MV-4-11 (cell line): Measurements from ENCODE around the gene ELL2.
A peak's percentile ranks its signal among the peaks of the same experiment; 100 is the strongest.
"Not testable (repeated sequence)": the region's sequence is repeated elsewhere in the genome, so short reads cannot be mapped to it uniquely, and the experiment has no call there.

Source experiments
- DNase-seq: peaks from one replicate; lab custom pipeline; 2025; lab: John Stamatoyannopoulos, UW

ELL2 gene

DNA sequence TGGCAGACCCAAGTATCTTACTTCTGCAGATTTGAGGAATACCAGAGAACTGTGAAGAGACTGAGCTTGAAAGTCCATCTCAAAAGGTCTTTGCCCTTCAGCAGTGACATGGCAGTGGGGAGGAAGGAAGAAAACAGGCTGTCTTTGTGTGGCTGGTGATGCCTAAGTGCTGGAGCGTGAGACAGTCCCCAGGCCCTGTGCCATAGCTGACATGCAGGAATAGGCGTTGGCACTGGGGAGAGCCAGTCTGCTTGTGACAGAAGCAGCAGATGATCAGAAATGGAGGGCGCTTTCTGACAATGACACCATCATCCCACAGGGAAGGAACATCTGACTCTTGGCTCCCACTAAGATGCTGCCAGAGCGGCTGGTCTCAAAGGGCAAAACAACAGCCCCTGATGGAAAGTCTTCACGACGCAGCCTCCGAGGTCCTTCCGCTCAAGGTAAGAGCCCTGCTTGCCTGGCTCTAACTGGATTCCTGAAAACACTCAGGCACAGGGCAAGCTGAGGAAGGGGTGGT is 123.6 kb downstream of the ELL2 start:
- DNase-seq, result no peak

- no peak for DNase-seq
Measured at GRCh38 chr5:95837492-95837891, 124.2 kb downstream of the ELL2 start.

- DNase-seq, result not testable (repeated sequence)
Measured at GRCh38 chr5:95836971-95837370, 124.7 kb downstream of the ELL2 start.

DNA sequence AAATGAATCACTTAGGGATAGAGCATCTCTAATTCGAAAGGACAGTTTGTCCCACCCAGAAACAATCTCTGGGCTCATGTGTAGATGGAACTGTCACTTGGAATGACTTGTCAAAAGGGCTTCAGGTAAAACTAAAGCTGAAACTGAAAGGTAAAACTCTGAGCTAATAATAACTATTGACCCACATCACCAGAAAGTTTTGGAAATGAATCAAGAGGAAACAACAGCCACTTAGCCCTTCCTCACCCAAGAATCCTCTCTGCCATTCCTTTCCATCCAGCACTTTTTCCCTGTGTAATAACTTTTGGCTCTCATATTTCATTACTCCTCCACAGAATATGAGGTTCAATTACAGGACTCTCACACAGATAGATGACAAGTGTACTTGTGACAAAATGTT is 125.1 kb downstream of the ELL2 start:
- no peak for DNase-seq

DNA sequence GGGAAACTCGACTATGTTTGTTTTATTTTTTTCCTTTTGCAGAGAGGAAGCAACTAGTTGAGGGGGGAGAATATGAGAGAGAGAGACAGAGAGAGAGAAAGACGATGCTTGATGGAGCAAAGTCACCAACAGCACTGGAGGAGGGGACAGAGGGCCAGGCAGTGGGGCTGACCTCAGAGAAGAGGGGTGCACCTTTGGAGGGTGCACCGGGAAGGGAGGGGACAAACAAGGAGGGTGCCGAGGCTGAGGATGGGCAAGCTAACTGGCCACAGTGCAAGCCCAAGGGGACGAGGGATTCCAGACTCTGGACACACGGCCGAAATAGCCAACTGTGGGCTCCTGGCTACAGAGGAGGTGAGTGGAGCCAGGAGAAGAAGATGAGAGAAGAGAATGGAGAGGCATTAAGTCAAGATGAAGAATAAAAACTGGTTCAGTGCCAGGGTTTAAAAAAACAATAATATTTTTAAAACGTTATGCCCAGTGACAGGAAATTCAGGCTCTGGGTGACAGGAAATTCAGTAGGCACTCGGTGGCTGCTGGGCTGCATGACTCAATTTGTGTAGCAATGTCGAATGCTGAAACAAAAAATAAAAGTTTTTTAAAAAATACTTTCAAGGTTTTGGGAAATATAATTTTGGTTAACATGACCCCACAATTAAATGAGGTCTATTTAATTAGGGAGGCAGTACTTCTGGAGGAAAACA is 125.8 kb downstream of the ELL2 start:
- peak; percentile 36 for DNase-seq
